ENCODE measurements around the gene IL18RAP.

The IL18RAP gene

DNA sequence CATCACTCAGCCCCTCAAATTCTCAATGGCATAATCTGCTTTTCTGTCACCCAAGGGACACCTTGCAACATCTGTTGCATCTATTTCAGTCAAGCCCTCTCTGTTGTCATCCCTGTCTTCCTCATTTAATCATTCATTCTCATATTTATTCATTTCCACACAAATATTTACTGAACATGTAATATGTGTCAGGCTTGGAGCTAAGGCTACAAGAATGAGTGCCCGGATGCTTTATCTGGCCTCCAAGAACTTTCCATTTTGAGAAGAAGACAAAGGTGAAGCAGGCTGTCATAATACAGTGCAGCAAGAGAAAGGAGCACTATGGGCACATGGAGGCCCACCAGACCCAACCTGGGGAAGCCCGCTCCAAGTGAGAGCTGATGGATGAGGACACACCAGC lies 15.6 kb downstream of the IL18RAP start (continued):
- TF ChIP-seq, protein P1, sequence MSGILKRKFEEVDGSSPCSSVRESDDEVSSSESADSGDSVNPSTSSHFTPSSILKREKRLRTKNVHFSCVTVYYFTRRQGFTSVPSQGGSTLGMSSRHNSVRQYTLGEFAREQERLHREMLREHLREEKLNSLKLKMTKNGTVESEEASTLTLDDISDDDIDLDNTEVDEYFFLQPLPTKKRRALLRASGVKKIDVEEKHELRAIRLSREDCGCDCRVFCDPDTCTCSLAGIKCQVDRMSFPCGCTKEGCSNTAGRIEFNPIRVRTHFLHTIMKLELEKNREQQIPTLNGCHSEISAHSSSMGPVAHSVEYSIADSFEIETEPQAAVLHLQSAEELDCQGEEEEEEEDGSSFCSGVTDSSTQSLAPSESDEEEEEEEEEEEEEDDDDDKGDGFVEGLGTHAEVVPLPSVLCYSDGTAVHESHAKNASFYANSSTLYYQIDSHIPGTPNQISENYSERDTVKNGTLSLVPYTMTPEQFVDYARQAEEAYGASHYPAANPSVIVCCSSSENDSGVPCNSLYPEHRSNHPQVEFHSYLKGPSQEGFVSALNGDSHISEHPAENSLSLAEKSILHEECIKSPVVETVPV (CRISPR knock-in tag; IDR thresholded peaks at IDR 0.05), result no peak
- no peak for TF ChIP-seq TCF4 (CRISPR knock-in tag; IDR thresholded peaks at IDR 0.05; ENCODE audit: borderline replicate concordance)

DNA sequence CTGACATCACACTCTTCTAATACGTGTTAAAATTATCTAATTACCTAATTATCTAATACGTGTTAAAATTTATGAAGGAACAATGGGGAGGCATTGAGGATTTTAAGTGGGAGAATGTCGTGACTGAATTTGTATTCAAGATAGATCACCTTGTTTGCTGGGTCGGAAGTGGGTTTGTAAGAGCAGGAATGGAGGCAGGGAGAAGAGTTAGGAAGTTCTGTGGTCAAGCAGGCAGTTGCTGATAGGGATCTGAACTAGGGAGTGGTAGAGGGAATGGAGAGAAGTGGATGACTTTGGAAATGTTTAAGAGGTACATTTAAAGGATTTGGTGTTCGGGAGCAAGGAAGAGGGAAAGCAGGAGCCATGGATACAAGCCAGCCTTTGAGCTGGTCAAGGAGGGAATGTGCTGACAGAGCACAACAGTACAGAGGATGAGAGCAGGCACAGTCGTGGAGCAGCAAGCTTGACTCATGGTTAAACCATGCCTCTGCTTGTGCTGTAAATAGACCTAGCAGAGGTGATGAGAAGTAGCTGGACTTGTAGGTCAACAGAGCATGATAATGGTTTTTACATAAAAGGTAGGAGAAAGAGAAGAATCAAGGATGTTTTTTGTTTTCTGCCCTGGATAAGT lies 16.2 kb downstream of the IL18RAP start:
- no peak for ATAC-seq
- TF ChIP-seq, protein P2, sequence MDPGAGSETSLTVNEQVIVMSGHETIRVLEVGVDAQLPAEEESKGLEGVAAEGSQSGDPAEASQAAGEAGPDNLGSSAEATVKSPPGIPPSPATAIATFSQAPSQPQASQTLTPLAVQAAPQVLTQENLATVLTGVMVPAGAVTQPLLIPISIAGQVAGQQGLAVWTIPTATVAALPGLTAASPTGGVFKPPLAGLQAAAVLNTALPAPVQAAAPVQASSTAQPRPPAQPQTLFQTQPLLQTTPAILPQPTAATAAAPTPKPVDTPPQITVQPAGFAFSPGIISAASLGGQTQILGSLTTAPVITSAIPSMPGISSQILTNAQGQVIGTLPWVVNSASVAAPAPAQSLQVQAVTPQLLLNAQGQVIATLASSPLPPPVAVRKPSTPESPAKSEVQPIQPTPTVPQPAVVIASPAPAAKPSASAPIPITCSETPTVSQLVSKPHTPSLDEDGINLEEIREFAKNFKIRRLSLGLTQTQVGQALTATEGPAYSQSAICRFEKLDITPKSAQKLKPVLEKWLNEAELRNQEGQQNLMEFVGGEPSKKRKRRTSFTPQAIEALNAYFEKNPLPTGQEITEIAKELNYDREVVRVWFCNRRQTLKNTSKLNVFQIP (CRISPR knock-in tag; IDR thresholded peaks at IDR 0.05; ENCODE audit: borderline replicate concordance, low read depth), result no peak
- no peak for TF ChIP-seq CSDC2 (CRISPR knock-in tag; IDR thresholded peaks at IDR 0.05)
- no peak for TF ChIP-seq RARB (CRISPR knock-in tag; IDR thresholded peaks at IDR 0.05)
- TF ChIP-seq, protein P1 (CRISPR knock-in tag; IDR thresholded peaks at IDR 0.05), result no peak
- no peak for TF ChIP-seq TOX (CRISPR knock-in tag; IDR thresholded peaks at IDR 0.05; ENCODE audit: borderline replicate concordance)
- TF ChIP-seq SNAI2 (CRISPR knock-in tag; IDR thresholded peaks at IDR 0.05), result no peak
- TF ChIP-seq BACH2 (CRISPR knock-in tag; IDR thresholded peaks at IDR 0.05; ENCODE audit: borderline replicate concordance), result no peak
- no peak for TF ChIP-seq ZNF565 (CRISPR knock-in tag; conservative IDR thresholded peaks at IDR 0.05; ENCODE audit: low read depth)
- no peak for TF ChIP-seq ZC3H10 (CRISPR knock-in tag; IDR thresholded peaks at IDR 0.05)
- TF ChIP-seq ESRRG (CRISPR knock-in tag; IDR thresholded peaks at IDR 0.05), result no peak
- TF ChIP-seq, protein P3, sequence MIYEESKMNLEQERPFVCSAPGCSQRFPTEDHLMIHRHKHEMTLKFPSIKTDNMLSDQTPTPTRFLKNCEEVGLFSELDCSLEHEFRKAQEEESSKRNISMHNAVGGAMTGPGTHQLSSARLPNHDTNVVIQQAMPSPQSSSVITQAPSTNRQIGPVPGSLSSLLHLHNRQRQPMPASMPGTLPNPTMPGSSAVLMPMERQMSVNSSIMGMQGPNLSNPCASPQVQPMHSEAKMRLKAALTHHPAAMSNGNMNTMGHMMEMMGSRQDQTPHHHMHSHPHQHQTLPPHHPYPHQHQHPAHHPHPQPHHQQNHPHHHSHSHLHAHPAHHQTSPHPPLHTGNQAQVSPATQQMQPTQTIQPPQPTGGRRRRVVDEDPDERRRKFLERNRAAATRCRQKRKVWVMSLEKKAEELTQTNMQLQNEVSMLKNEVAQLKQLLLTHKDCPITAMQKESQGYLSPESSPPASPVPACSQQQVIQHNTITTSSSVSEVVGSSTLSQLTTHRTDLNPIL (CRISPR knock-in tag; IDR thresholded peaks at IDR 0.05; ENCODE audit: low read depth), result no peak
- no peak for TF ChIP-seq ISL1 (CRISPR knock-in tag; IDR thresholded peaks at IDR 0.05)
- TF ChIP-seq, protein P4, sequence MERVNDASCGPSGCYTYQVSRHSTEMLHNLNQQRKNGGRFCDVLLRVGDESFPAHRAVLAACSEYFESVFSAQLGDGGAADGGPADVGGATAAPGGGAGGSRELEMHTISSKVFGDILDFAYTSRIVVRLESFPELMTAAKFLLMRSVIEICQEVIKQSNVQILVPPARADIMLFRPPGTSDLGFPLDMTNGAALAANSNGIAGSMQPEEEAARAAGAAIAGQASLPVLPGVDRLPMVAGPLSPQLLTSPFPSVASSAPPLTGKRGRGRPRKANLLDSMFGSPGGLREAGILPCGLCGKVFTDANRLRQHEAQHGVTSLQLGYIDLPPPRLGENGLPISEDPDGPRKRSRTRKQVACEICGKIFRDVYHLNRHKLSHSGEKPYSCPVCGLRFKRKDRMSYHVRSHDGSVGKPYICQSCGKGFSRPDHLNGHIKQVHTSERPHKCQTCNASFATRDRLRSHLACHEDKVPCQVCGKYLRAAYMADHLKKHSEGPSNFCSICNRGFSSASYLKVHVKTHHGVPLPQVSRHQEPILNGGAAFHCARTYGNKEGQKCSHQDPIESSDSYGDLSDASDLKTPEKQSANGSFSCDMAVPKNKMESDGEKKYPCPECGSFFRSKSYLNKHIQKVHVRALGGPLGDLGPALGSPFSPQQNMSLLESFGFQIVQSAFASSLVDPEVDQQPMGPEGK (CRISPR knock-in tag; IDR thresholded peaks at IDR 0.05; ENCODE audit: borderline replicate concordance), result no peak
- TF ChIP-seq PPARA (CRISPR knock-in tag; IDR thresholded peaks at IDR 0.05; ENCODE audit: borderline replicate concordance), result no peak

DNA sequence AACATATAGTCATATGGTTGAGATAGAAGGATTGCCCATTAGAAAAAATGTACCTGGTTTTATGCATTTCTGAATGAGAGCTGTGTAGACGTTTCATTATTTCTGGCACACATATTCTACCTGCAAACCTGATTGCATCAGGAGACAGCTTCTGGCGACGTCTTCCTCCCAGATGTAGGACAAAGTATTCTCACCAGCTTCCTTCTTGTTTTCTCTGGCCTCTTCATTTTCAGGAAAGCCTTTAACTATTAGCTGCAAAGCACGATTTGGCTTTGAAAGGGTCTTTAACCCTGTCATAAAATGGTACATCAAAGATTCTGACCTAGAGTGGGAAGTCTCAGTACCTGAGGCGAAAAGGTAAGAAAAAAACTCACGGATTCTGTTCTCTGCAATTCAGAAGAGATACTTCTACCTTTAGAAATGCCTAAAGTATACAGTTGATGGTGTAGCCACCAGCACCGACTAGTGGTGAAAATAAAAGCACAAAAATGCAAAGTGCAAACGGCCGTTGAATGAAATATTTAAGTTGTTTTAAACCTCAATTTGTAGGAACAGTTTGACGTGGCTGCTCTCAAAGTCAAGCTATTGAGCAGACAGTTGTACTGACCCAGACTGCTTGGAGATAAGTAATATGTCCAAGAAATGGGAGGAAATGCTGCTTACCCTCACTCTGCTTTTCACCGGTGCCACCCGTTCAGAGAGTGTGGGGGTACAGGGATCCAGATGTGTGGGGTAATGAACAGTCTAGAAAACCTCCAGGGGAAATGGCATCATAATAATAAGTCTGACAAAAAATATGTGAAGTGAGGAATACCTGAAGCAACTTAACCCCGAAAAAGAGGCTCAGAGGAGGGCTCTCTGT lies 20.2 kb downstream of the IL18RAP start:
- peak; percentile 88 for ATAC-seq
- TF ChIP-seq TCF4 (CRISPR knock-in tag; IDR thresholded peaks at IDR 0.05; ENCODE audit: borderline replicate concordance) (no peak), ARNTL (CRISPR knock-in tag; IDR thresholded peaks at IDR 0.05; ENCODE audit: borderline replicate concordance, low read depth) (no peak), TOX (CRISPR knock-in tag; IDR thresholded peaks at IDR 0.05; ENCODE audit: borderline replicate concordance) (no peak), ZNF70 (CRISPR knock-in tag; IDR thresholded peaks at IDR 0.05) (no peak), ZNF565 (CRISPR knock-in tag; conservative IDR thresholded peaks at IDR 0.05; ENCODE audit: low read depth) (no peak), OSR1 (CRISPR knock-in tag; IDR thresholded peaks at IDR 0.05) (no peak), PPARA (CRISPR knock-in tag; IDR thresholded peaks at IDR 0.05; ENCODE audit: borderline replicate concordance) (no peak), GLIS3 (CRISPR knock-in tag; IDR thresholded peaks at IDR 0.05) (no peak), ZC3H10 (CRISPR knock-in tag; IDR thresholded peaks at IDR 0.05) (no peak)
- TF ChIP-seq, protein P3 (CRISPR knock-in tag; IDR thresholded peaks at IDR 0.05; ENCODE audit: low read depth), result no peak
- TF ChIP-seq, protein P5, sequence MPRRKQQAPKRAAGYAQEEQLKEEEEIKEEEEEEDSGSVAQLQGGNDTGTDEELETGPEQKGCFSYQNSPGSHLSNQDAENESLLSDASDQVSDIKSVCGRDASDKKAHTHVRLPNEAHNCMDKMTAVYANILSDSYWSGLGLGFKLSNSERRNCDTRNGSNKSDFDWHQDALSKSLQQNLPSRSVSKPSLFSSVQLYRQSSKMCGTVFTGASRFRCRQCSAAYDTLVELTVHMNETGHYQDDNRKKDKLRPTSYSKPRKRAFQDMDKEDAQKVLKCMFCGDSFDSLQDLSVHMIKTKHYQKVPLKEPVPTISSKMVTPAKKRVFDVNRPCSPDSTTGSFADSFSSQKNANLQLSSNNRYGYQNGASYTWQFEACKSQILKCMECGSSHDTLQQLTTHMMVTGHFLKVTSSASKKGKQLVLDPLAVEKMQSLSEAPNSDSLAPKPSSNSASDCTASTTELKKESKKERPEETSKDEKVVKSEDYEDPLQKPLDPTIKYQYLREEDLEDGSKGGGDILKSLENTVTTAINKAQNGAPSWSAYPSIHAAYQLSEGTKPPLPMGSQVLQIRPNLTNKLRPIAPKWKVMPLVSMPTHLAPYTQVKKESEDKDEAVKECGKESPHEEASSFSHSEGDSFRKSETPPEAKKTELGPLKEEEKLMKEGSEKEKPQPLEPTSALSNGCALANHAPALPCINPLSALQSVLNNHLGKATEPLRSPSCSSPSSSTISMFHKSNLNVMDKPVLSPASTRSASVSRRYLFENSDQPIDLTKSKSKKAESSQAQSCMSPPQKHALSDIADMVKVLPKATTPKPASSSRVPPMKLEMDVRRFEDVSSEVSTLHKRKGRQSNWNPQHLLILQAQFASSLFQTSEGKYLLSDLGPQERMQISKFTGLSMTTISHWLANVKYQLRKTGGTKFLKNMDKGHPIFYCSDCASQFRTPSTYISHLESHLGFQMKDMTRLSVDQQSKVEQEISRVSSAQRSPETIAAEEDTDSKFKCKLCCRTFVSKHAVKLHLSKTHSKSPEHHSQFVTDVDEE (CRISPR knock-in tag; IDR thresholded peaks at IDR 0.05), result no peak
- TF ChIP-seq, protein P2 (CRISPR knock-in tag; IDR thresholded peaks at IDR 0.05; ENCODE audit: borderline replicate concordance, low read depth), result no peak

Measured in SK-N-SH treated with all-trans-retinoic acid at 6 μM for 48 hours (cell line).